Stimulated activated CD8-positive, alpha-beta memory T cell treated with anti-CD3 and anti-CD28 coated beads, Interleukin-7, amount 100 ng/mL, for 24 hours (primary cell): Measurements from ENCODE around the gene ZNF699.
"Not testable (repeated sequence)": the region's sequence is repeated elsewhere in the genome, so short reads cannot be mapped to it uniquely, and the experiment has no call there.

Experiments used
- DNase-seq: peaks from one replicate; pipeline ENCODE4 v3.0.0-alpha.2; 2020; ENCODE audit warnings: low read depth

ZNF699 gene

DNA sequence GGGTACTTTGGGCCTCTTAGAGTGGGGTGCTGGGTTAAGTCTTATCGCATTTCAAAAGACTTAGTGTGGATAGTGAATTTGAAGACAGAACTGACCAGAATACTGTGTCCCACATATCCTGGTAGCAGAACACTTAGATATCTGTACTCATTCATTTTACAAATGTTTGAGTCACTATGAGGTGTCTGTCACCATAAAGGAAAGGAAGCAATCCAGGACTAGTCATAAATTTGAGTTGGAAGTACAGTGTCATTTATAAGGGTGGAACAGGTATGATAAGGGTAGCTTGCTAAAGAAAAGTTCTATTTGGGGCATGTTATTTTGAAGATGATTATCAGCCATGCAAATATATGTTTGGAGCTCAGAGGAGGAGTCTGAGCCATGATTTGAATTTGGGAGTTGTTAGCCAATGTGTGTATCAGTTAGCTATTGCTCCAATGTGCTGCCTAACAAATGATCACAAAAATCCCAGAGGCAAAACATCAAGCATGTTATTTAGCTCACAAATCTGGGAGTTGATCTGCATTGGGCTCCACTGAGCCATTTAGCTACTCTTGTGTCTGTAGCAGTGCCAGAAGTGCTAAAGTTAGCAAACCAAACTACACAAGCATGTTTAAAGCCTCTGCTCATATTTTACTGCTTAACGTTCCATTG lies 20.3 kb downstream of the ZNF699 start:
- no peak for DNase-seq

DNA sequence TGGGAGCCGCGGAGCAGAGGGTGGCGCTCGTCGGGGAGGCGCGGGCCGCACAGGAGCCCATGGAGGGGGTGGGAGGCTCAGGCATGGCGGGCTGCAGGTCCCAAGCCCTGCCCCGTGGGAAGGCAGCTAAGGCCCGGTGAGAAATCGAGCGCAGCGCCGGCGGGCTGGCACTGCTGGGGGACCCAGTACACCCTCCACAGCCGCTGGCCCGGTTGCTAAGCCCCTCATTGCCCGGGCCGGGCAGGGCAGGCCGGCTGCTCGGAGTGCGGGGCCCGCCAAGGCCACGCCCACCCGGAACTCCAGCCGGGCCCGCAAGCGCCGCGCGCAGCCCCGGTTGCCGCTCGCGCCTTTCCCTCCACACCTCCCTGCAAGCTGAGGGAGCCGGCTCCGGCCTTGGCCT lies 26.2 kb downstream of the ZNF699 start:
- DNase-seq = not testable (repeated sequence)

DNA sequence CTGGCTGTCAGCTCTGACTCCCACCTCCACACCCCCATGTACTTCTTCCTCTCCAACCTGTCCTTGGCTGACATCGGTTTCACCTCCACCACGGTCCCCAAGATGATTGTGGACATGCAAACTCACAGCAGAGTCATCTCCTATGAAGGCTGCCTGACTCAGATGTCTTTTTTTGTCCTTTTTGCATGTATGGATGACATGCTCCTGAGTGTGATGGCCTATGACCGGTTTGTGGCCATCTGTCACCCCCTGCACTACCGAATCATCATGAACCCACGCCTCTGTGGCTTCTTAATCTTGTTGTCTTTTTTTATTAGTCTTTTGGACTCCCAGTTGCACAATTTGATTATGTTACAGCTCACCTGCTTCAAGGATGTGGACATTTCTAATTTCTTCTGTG lies 58.4 kb downstream of the ZNF699 start:
- no peak for DNase-seq

DNA sequence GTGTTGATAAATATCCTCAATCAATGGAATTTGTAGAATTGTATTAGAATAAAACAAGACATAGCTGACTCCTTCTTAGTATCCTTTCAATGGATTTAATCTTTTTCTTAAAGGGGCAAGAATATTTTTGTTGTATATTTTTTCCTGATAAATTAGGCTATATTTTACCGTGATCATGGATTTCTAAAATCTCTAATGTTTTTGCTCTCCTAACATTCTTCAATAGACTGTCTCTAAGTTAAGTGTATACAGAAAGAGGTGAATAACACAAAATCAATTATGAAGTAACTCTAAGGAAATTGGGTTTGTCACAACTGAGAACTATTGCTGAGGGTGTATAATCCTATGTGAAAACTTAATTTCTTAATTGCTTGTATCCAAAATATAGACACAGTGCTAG lies 59.0 kb downstream of the ZNF699 start, which contains the start of gene OR7E24:
TSS of gene OR7E24 (plus strand) at position 301 of the 400 bp plus-strand sequence. CDS start 114 bp downstream, outside the sequence.
- no peak for DNase-seq
